ENCODE results near the gene TRIM62. TPM values are rescaled to one million over a fixed set of nuclear protein-coding genes. Genes with fewer than 3 reads are reported as not detected.

The TRIM62 gene
- total and polyA plus RNA-seq, 2 experiments from 2014 or later, result 2.9 to 18.9 TPM

- no peak overlapping the region for H2AFZ ChIP-seq
- no peaks in the 10 kb centered on the region; the same call in 1 of the 2 replicates for H4K20me1 ChIP-seq (replicated peaks; ENCODE audit: insufficient read depth)
- TF ChIP-seq STAT1 (IDR thresholded peaks at IDR 0.05; ENCODE audit: unreplicated experiment) (no peak), EZH2phosphoT487 (IDR thresholded peaks at IDR 0.05; ENCODE audit: unreplicated experiment) (no peak), ZNF331 (CRISPR knock-in tag; IDR thresholded peaks at IDR 0.05; ENCODE audit: low read depth) (no peak), POLR2AphosphoS5 (IDR thresholded peaks at IDR 0.05; ENCODE audit: low read depth) (no peak)
- TF ChIP-seq, protein P1, sequence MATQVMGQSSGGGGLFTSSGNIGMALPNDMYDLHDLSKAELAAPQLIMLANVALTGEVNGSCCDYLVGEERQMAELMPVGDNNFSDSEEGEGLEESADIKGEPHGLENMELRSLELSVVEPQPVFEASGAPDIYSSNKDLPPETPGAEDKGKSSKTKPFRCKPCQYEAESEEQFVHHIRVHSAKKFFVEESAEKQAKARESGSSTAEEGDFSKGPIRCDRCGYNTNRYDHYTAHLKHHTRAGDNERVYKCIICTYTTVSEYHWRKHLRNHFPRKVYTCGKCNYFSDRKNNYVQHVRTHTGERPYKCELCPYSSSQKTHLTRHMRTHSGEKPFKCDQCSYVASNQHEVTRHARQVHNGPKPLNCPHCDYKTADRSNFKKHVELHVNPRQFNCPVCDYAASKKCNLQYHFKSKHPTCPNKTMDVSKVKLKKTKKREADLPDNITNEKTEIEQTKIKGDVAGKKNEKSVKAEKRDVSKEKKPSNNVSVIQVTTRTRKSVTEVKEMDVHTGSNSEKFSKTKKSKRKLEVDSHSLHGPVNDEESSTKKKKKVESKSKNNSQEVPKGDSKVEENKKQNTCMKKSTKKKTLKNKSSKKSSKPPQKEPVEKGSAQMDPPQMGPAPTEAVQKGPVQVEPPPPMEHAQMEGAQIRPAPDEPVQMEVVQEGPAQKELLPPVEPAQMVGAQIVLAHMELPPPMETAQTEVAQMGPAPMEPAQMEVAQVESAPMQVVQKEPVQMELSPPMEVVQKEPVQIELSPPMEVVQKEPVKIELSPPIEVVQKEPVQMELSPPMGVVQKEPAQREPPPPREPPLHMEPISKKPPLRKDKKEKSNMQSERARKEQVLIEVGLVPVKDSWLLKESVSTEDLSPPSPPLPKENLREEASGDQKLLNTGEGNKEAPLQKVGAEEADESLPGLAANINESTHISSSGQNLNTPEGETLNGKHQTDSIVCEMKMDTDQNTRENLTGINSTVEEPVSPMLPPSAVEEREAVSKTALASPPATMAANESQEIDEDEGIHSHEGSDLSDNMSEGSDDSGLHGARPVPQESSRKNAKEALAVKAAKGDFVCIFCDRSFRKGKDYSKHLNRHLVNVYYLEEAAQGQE (IDR thresholded peaks at IDR 0.05; ENCODE audit: unreplicated experiment), result no peak
- Mint-ChIP-seq H3K4me1 (peaks cover 22% of the 10 kb centered on the region), H3K4me3 (no peak overlapping the region), H3K27ac (no peak overlapping the region), H3K9me3 (no peaks in the 10 kb centered on the region), H3K36me3 (ENCODE audit: low read depth) (peaks cover 3% of the 10 kb centered on the region; the same call in 1 of the 3 replicates), H3K27me3 (ENCODE audit: insufficient read depth, low read depth, poor library complexity) (peaks cover 12% of the 10 kb centered on the region)
- no peaks in the 10 kb centered on the region for H3K36me3 ChIP-seq (ENCODE audit: insufficient read depth)
- DNase-seq (ENCODE audit: low spot score), result no peak
- peaks cover 5% of the 10 kb centered on the region; the same call in 1 of the 2 replicates for H3K27me3 ChIP-seq (ENCODE audit: insufficient read depth)
- peaks cover 17% of the 10 kb centered on the region for H3K4me1 ChIP-seq (ENCODE audit: insufficient read depth)
- no peak overlapping the region for H3K4me2 ChIP-seq
- peaks cover under 1% of the 10 kb centered on the region; the same call in 1 of the 2 replicates for H3K9me2 ChIP-seq (ENCODE audit: insufficient read depth)
- H3K27ac ChIP-seq (ENCODE audit: low read depth), result no peak overlapping the region
- H3K4me3 ChIP-seq, result no peak overlapping the region
- H3K79me2 ChIP-seq (replicated peaks; ENCODE audit: insufficient read depth), result peaks cover 4% of the 10 kb centered on the region; the same call in 1 of the 2 replicates
- no peak for ATAC-seq
- H3F3A ChIP-seq (replicated peaks; ENCODE audit: low read depth), result no peaks in the 10 kb centered on the region
Observed at GRCh38 chr1:33177996-33178540, 3.8 kb downstream of the TRIM62 start.

DNA sequence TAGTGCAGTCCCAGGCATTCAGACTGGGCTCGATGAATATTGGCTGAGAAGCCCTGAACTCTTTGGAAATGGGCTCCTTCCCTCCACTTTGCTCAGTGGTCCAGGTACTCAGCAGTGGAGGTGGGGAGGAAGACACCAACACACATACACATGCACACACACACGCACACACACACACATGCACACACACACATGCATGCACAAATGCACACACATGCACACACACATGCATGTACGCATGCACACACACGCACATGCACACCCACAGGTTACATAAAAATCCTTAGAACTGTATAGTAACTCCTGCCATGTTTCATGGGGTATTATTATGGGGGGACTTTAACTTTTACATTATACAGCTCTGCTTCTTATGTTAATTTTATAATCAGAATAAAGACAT is 5.0 kb downstream of the TRIM62 start:
- H3K4me3 Mint-ChIP-seq, result no peak overlapping the region
- TF ChIP-seq, protein P1 (IDR thresholded peaks at IDR 0.05; ENCODE audit: unreplicated experiment), result no peak
- TF ChIP-seq, protein P2, sequence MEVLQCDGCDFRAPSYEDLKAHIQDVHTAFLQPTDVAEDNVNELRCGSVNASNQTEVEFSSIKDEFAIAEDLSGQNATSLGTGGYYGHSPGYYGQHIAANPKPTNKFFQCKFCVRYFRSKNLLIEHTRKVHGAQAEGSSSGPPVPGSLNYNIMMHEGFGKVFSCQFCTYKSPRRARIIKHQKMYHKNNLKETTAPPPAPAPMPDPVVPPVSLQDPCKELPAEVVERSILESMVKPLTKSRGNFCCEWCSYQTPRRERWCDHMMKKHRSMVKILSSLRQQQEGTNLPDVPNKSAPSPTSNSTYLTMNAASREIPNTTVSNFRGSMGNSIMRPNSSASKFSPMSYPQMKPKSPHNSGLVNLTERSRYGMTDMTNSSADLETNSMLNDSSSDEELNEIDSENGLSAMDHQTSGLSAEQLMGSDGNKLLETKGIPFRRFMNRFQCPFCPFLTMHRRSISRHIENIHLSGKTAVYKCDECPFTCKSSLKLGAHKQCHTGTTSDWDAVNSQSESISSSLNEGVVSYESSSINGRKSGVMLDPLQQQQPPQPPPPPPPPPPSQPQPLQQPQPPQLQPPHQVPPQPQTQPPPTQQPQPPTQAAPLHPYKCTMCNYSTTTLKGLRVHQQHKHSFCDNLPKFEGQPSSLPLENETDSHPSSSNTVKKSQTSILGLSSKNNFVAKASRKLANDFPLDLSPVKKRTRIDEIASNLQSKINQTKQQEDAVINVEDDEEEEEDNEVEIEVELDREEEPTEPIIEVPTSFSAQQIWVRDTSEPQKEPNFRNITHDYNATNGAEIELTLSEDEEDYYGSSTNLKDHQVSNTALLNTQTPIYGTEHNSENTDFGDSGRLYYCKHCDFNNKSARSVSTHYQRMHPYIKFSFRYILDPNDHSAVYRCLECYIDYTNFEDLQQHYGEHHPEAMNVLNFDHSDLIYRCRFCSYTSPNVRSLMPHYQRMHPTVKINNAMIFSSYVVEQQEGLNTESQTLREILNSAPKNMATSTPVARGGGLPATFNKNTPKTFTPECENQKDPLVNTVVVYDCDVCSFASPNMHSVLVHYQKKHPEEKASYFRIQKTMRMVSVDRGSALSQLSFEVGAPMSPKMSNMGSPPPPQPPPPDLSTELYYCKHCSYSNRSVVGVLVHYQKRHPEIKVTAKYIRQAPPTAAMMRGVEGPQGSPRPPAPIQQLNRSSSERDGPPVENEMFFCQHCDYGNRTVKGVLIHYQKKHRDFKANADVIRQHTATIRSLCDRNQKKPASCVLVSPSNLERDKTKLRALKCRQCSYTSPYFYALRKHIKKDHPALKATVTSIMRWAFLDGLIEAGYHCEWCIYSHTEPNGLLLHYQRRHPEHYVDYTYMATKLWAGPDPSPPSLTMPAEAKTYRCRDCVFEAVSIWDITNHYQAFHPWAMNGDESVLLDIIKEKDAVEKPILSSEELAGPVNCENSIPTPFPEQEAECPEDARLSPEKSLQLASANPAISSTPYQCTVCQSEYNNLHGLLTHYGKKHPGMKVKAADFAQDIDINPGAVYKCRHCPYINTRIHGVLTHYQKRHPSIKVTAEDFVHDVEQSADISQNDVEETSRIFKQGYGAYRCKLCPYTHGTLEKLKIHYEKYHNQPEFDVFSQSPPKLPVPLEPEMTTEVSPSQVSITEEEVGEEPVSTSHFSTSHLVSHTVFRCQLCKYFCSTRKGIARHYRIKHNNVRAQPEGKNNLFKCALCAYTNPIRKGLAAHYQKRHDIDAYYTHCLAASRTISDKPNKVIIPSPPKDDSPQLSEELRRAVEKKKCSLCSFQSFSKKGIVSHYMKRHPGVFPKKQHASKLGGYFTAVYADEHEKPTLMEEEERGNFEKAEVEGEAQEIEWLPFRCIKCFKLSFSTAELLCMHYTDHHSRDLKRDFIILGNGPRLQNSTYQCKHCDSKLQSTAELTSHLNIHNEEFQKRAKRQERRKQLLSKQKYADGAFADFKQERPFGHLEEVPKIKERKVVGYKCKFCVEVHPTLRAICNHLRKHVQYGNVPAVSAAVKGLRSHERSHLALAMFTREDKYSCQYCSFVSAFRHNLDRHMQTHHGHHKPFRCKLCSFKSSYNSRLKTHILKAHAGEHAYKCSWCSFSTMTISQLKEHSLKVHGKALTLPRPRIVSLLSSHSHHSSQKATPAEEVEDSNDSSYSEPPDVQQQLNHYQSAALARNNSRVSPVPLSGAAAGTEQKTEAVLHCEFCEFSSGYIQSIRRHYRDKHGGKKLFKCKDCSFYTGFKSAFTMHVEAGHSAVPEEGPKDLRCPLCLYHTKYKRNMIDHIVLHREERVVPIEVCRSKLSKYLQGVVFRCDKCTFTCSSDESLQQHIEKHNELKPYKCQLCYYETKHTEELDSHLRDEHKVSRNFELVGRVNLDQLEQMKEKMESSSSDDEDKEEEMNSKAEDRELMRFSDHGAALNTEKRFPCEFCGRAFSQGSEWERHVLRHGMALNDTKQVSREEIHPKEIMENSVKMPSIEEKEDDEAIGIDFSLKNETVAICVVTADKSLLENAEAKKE (CRISPR knock-in tag; IDR thresholded peaks at IDR 0.05), result no peak
- no peak for TF ChIP-seq EZH2 (IDR thresholded peaks at IDR 0.05; ENCODE audit: low read depth, unreplicated experiment)

More for the DNA sequence above, 5.0 kb downstream of the TRIM62 start:
- H3K9me3 Mint-ChIP-seq, result no peaks in the 10 kb centered on the region
- H2AFZ ChIP-seq, result no peak overlapping the region
- peaks cover 4% of the 10 kb centered on the region; the same call in 1 of the 2 replicates for H3K79me2 ChIP-seq (replicated peaks; ENCODE audit: insufficient read depth)
- no peaks in the 10 kb centered on the region; the same call in 1 of the 2 replicates for H4K20me1 ChIP-seq (replicated peaks; ENCODE audit: insufficient read depth)
- no peak overlapping the region for H3K4me3 ChIP-seq
- no peak overlapping the region for H3K4me2 ChIP-seq
- no peak overlapping the region for H3K27ac Mint-ChIP-seq
- peaks cover 9% of the 10 kb centered on the region for H3K27me3 Mint-ChIP-seq (ENCODE audit: insufficient read depth, low read depth, poor library complexity)
- no peak overlapping the region for H3K27ac ChIP-seq (ENCODE audit: low read depth)
- ATAC-seq (no peak), DNase-seq (ENCODE audit: low spot score) (no peak)
- peaks cover 3% of the 10 kb centered on the region; the same call in 1 of the 3 replicates for H3K36me3 Mint-ChIP-seq (ENCODE audit: low read depth)
- no peaks in the 10 kb centered on the region for H3K36me3 ChIP-seq (ENCODE audit: insufficient read depth)
- H3K9me2 ChIP-seq (ENCODE audit: insufficient read depth), result no peaks in the 10 kb centered on the region
- no peaks in the 10 kb centered on the region for H3F3A ChIP-seq (replicated peaks; ENCODE audit: low read depth)
- H3K4me1 Mint-ChIP-seq, result peaks cover 23% of the 10 kb centered on the region
- H3K27me3 ChIP-seq (ENCODE audit: insufficient read depth), result peaks cover 5% of the 10 kb centered on the region; the same call in 1 of the 2 replicates
- peaks cover 9% of the 10 kb centered on the region; the same call in 1 of the 2 replicates for H3K4me1 ChIP-seq (ENCODE audit: insufficient read depth)

All from GM23338 (cell line).